AG20443 (cell line): ENCODE measurements around the gene STK17A.
"Not testable (repeated sequence)": the region's sequence is repeated elsewhere in the genome, so short reads cannot be mapped to it uniquely, and the experiment has no call there.

Experiments
- DNase-seq: peaks from one replicate; pipeline ENCODE4 v3.0.0; 2012; ENCODE audit warnings: low spot score, mixed read lengths

Gene STK17A

GRCh38 chr7:43568529-43568928 lies 14.4 kb upstream of the STK17A start:
- DNase-seq = no peak

- peak; percentile 54 for DNase-seq
These were observed 13.5 kb upstream of the STK17A start for GRCh38 chr7:43569424-43569823.

GRCh38 chr7:43570688-43571365 lies 12.1 kb upstream of the STK17A start:
- DNase-seq = no peak

- peak; percentile 90 for DNase-seq
These were observed 10.3 kb upstream of the STK17A start for GRCh38 chr7:43572516-43573049.

- DNase-seq = not testable (repeated sequence)
These were observed 9.1 kb upstream of the STK17A start for GRCh38 chr7:43573832-43574231.

GRCh38 chr7:43575506-43575905 lies 7.4 kb upstream of the STK17A start:
- DNase-seq = no peak

- no peak for DNase-seq
These were observed 6.7 kb upstream of the STK17A start for GRCh38 chr7:43576241-43576640.

- no peak for DNase-seq
These were observed 5.4 kb upstream of the STK17A start for GRCh38 chr7:43577485-43577951.

- DNase-seq = peak; percentile 56
These were observed 701 bp downstream of the STK17A start for GRCh38 chr7:43583424-43584194.

- DNase-seq = peak; percentile 49
These were observed 1.3 kb downstream of the STK17A start for GRCh38 chr7:43584195-43584586.

- DNase-seq = not testable (repeated sequence)
These were observed 1.8 kb downstream of the STK17A start for GRCh38 chr7:43584733-43585132.

GRCh38 chr7:43585562-43585961 lies 2.7 kb downstream of the STK17A start:
- peak; percentile 39 for DNase-seq

GRCh38 chr7:43586251-43586900 lies 3.5 kb downstream of the STK17A start:
- no peak for DNase-seq

- no peak for DNase-seq
These were observed 5.7 kb downstream of the STK17A start for GRCh38 chr7:43588477-43589132.

GRCh38 chr7:43589133-43589478 lies 6.2 kb downstream of the STK17A start:
- no peak for DNase-seq

- DNase-seq = no peak
These were observed 6.8 kb downstream of the STK17A start for GRCh38 chr7:43589728-43590127.

GRCh38 chr7:43590862-43591557 lies 8.1 kb downstream of the STK17A start:
- DNase-seq = no peak

GRCh38 chr7:43591558-43592180 lies 8.8 kb downstream of the STK17A start:
- DNase-seq = no peak

- no peak for DNase-seq
These were observed 9.4 kb downstream of the STK17A start for GRCh38 chr7:43592326-43592725.

GRCh38 chr7:43593010-43593409 lies 10.1 kb downstream of the STK17A start:
- no peak for DNase-seq

- no peak for DNase-seq
These were observed 11.1 kb downstream of the STK17A start for GRCh38 chr7:43594020-43594419.
